GM21360 (cell line): ENCODE data around the gene GCNT2.
A peak's percentile ranks its signal among the peaks of the same experiment; 100 is the strongest.
"Not testable (repeated sequence)": the region's sequence is repeated elsewhere in the genome, so short reads cannot be mapped to it uniquely, and the experiment has no call there.

Experiments used
- ATAC-seq: cut with Tn5 transposase; IDR thresholded peaks from one replicate; pipeline ENCODE4 v1.9.1; 2021; ENCODE audit warnings: mild to moderate bottlenecking, moderate library complexity; ENCODE audit not compliant: unreplicated experiment

Gene GCNT2

DNA sequence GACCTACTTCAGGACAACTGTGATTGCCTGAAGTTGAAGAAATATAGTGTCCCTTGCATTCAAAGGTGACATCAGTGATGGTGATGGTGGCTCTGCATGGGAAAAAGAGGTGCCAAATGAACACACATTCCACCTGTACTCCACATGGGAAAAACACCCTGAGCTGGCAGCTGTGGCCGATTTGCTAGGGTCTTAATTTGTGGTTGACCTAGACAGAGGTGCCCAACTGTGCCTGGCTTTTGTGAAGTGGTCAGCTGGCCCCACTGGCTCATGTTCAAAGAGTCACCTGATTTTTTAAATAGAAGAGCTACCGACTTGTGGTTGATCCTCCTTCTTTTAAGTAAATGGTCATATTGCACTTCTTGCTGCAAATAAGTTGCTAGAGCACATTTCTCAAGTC, 7.6 kb upstream of the GCNT2 start:
- ATAC-seq = no peak

GRCh38 chr6:10514049-10514780, 6.9 kb upstream of the GCNT2 start:
- ATAC-seq = no peak

GRCh38 chr6:10516953-10517352, 4.2 kb upstream of the GCNT2 start:
- ATAC-seq = no peak

DNA sequence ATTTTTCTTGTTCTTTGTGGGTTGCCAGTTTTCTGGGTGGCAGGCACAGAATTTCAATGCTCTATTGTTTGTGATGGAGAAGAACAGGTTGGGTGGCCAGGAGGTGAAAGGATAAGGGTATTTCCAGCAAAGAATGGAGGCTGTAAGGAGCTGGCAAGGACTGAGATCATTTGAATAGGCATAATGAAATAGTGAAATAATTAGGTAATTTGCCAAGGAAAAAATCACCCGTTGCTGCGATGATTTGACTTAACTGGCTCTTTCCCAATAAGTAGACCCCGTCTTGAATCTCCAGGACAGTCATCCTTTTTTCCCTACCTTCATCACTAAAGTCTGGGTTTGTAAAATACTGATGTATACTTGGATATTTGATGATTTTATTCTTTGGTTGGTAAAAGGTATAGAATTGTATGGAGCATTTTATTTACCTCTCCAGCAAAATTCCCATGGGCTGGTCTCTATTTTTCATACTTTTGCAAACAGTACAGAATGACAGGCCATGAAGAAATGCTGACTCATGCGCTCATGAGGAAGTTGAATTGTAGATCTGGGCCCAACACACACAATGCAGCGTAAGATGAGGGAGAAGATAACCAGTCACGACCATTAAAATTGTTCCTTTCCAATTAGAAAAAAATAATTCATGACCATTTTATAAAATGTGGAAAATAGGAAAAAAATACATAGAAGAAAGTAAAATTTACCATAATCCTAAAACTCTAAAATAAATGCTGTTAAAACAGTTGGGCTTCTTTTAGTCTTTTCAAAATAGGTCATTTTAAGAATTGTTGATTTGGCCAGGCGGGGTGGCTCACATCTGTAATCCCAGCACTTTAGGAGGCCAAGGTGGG, 2.4 kb upstream of the GCNT2 start:
- no peak for ATAC-seq

DNA sequence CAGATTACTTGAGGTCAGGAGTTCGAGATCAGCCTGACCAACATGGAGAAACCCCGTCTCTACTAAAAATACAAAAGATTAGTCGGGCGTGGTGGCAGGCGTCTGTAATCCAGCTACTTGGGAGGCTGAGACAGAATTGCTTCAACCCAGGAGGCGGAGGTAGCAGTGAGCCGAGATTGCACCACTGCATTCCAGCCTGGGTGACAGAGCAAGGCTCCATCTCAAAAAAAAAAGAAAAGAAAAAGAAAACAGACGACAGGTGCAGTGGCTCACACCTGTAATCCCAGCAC, 1.8 kb upstream of the GCNT2 start:
- not testable (repeated sequence) for ATAC-seq

DNA sequence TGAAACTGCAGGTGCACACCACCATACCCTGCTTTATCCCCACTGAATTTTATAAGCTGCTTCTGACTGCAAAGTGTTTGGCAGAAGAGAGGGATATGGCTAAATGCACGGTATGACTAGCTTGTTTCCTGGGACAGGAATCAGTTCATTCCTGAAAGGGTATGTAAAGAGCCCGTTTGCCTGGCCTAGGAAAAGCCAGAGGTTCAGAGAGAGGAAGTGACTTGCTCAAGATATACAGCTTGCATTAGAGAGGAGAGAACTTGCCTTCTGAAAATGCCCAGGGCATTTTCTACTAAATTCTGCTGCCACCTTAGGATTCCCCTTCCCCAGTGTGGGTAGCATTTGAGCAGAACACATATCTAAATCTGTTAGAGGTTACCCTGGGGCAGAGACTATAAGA, 683 bp upstream of the GCNT2 start:
- ATAC-seq = peak; percentile 13

DNA sequence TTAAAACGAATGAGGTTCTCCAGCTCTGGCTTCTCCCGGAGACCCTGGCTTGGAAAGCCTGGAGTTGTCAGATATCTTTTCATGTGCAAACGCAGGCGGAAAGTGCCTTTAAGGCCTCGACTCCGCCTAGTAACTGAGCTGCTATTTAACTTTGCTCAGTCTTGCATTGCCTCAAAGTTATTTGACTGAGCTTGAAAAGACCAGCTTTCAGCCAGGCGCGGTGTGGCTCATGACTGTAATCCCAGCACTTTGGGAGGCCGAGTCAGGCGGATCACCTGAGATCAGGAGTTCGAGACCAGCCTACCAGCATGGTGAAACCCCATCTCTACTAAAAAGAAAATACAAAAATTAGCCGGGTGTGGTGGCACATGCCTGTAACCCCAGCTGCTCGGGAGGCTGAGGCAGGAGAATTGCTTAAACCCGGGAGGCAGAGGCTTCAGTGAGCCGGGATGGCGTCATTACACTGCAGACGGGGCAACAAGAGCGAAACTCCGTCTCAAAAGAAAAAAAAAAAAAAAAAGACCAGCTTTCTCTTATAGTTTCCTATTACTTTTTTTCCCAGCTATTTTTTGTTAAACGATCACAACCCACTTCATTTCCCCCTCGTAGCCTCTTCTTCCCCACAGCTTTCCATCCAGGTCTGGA, 1.9 kb downstream of the GCNT2 start:
- no peak for ATAC-seq

DNA sequence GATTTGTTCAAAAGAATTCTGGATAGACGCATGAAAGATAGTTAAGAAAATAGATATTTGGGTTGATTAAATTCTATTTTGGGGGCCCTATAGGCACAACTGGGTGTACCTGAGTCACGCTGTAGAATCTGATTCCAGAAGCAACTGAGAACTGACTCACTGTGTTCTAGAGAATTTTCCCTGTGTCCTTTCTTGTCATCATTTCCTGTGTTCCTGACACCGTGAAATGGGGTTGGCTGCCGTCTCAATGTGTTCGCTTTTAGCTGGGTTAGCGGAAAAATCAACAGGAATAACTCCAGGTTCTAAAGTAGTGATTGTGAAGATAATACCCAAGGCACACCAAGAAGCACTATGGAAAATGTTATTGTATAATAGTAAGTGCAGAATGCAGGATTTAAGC, 5.0 kb downstream of the GCNT2 start:
- no peak for ATAC-seq

- peak; percentile 39 for ATAC-seq
These were observed 7.2 kb downstream of the GCNT2 start for GRCh38 chr6:10528158-10528981.

GRCh38 chr6:10529231-10529801, 8.2 kb downstream of the GCNT2 start:
- no peak for ATAC-seq

DNA sequence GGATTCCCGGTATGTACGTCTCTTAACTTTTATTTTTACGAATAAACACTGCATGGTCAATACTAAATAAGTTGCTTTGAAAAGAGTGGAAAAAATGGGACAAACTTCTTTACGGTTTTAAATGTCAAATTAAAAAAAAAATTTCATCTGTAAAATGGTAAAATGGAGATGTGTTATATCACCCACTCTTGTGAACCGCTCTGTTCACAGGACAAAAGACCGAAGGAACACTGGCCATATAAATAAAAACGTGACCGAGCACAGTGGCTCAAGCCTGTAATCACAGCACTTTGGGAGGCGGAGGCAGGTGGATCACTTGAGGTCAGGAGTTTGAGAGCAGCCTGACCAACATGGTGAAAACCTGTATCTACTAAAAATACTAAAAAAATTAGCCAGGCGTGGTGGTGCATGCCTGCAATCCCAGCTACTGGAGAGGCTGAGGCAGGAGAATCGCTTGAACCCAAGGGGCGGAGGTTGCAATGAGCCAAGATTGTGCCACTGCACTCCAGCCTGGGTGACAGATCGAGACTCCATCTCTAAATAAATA, 8.8 kb downstream of the GCNT2 start:
- ATAC-seq = not testable (repeated sequence)

- ATAC-seq = no peak
These were observed 10.4 kb downstream of the GCNT2 start for GRCh38 chr6:10531503-10531902.

GRCh38 chr6:10531942-10532341, 10.8 kb downstream of the GCNT2 start:
- no peak for ATAC-seq

DNA sequence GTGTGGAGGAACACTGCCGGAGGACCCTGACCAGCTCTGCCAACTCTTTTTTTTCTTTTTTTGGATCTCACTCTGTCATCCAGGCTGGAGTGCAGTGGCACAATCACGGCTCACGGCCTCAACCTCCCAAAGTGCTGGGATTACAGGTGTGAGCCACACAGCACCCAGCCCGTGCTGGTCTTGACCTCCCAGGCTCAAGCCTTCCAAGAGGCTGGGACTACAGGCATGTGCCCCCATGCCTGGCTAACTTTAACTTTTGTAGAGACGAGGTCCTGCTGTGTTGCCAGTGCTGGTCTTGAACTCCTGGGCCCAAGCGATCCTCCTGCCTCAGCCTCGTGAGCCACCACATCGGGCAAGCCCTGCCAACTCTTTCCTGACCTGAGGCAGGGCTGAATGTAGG, 11.2 kb downstream of the GCNT2 start:
- no peak for ATAC-seq

GRCh38 chr6:10534419-10534762, 13.2 kb downstream of the GCNT2 start:
- ATAC-seq = peak; percentile 5

- no peak for ATAC-seq
These were observed 14.0 kb downstream of the GCNT2 start for GRCh38 chr6:10535193-10535592.

DNA sequence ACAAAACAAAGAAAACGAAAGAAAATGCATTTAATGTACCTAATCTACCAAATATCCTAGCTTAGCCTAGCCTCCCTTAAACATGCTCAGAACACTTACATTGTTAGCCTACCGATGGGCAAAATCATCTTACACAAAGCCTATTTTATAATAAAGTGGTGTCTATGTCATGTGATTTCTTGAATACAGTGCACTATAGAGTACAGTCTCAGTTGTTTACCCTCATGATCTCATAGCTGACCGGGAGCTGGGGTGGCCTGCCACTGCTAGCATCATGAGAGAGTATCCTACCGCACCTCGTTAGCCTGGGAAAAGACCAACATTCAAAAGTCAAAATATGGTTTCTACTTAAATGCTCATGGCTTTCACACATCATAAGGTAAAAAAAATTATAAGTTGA, 16.6 kb downstream of the GCNT2 start:
- no peak for ATAC-seq

DNA sequence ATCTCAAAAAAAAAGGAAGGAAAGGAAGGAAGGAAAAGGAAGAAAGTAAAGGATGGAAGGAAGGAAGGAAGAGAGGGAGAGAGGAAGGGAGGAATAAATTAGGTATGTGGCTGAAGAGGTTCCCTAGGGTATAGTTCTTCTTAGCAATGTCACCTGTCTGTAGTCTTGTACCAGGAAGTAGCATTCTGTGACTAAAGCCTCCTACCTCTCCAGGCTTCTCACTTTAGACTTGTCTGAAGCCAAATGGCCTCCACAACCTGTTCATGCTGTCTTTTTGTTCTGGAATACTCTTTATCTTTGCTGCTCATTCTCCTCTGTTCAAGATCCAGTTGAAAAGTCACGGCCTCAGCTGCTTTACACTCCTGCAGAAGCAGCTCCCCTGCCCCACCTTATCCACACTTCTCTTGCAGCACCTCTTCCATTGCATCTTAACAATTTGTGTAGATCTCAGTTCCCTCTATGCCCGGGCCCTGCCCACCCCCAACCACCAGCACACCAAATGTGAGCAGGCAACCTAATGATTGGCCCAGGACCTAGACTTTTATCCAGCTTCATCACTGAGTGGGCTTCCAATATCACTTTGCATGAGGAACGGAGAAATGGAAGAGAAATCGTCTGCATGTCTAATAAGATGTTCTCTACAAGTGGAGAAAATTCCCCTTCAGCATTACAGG, 19.1 kb downstream of the GCNT2 start:
- peak; percentile 31 for ATAC-seq

DNA sequence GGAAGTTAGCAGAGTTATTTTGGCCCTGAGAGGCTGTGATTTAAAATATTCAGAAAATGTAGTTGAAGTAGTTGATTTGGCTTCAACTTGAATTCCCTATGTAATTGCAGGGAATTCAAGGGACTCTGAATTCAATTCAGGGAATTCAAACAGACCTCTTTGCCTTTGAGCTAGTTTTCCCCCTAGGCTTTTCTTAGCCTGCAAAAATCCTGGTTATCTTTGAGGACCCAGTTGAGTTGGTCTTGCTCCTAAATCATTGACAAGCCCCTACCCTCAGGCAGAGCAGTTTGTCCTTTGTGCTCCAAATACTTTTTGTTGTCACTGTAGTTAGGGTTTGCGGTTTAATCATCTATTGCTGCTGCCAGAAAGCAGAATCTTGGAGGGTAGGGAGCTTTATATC, 20.4 kb downstream of the GCNT2 start:
- no peak for ATAC-seq

DNA sequence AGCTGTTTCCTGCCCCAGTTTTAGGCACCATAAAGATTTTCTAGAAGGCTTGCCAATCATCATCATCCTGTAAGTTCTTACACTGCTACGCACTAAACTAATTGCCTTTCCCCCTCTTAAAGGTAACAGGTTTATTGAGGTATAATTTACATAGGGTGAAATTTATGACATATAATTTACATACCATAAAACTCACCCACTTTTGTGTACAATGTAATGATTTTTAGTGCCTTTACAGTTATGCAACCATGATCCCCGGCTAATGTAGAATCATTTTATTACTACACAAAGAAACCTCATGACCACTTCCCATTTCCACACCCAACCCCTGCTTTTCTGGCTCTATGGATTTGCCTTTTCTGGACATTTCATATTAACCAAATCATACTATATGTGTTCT, 21.1 kb downstream of the GCNT2 start:
- ATAC-seq = no peak
